Measurements from ENCODE around the gene SCARF2.
"Not testable (repeated sequence)": the region's sequence is repeated elsewhere in the genome, so short reads cannot be mapped to it uniquely, and the experiment has no call there.

Gene SCARF2

GRCh38 chr22:20425566-20426258 is 11.9 kb downstream of the SCARF2 start:
- DNase-seq = no peak

- no peak for DNase-seq
Measured at GRCh38 chr22:20424932-20425565, 12.6 kb downstream of the SCARF2 start.

GRCh38 chr22:20424568-20424931 is 13.1 kb downstream of the SCARF2 start:
- no peak for DNase-seq

- no peak for DNase-seq
Measured at GRCh38 chr22:20423906-20424551, 13.6 kb downstream of the SCARF2 start.

GRCh38 chr22:20423008-20423905 is 14.4 kb downstream of the SCARF2 start:
- DNase-seq = no peak

GRCh38 chr22:20422271-20423007 is 15.2 kb downstream of the SCARF2 start:
- DNase-seq = no peak

- DNase-seq = no peak
Measured at GRCh38 chr22:20421507-20421874, 16.1 kb downstream of the SCARF2 start.

- no peak for DNase-seq
Measured at GRCh38 chr22:20420157-20420842, 17.3 kb downstream of the SCARF2 start.

GRCh38 chr22:20419664-20419951 is 18.0 kb downstream of the SCARF2 start:
- no peak for DNase-seq

GRCh38 chr22:20418211-20418788 is 19.3 kb downstream of the SCARF2 start:
- DNase-seq = peak; percentile 72

- DNase-seq = not testable (repeated sequence)
Measured at GRCh38 chr22:20415699-20416098, 21.9 kb downstream of the SCARF2 start.

GRCh38 chr22:20415241-20415640 is 22.4 kb downstream of the SCARF2 start:
- not testable (repeated sequence) for DNase-seq

GRCh38 chr22:20414450-20414849 is 23.2 kb downstream of the SCARF2 start:
- no peak for DNase-seq

- no peak for DNase-seq
Measured at GRCh38 chr22:20414059-20414440, 23.6 kb downstream of the SCARF2 start.

GRCh38 chr22:20413217-20414058 is 24.2 kb downstream of the SCARF2 start:
- DNase-seq = no peak

GRCh38 chr22:20412474-20413216 is 25.0 kb downstream of the SCARF2 start:
- DNase-seq = no peak

GRCh38 chr22:20409385-20409784 is 28.2 kb downstream of the SCARF2 start:
- DNase-seq = not testable (repeated sequence)

GRCh38 chr22:20408891-20409290 is 28.7 kb downstream of the SCARF2 start:
- no peak for DNase-seq

GRCh38 chr22:20407829-20408228 is 29.8 kb downstream of the SCARF2 start:
- no peak for DNase-seq
